ENCODE data around the gene MBOAT2. TPM values are rescaled to one million over a fixed set of nuclear protein-coding genes. Genes with fewer than 3 reads are reported as not detected.
A peak's percentile ranks its signal among the peaks of the same experiment; 100 is the strongest.

MBOAT2 gene
- total and polyA plus RNA-seq, 2 of the 13 experiments (the other 11 are each of a cell fraction or from before 2014, with no cell fraction given): 0.11 to 0.36 TPM

- TF ChIP-seq SNAPC2 (CRISPR knock-in tag; IDR thresholded peaks at IDR 0.05): no peak
- no peak for TF ChIP-seq FOXC1 (CRISPR knock-in tag; IDR thresholded peaks at IDR 0.05; ENCODE audit: borderline replicate concordance)
- no peak for TF ChIP-seq ZNF33A (CRISPR knock-in tag; IDR thresholded peaks at IDR 0.05; ENCODE audit: borderline replicate concordance)
- no peak for TF ChIP-seq ATF7 (IDR thresholded peaks at IDR 0.05)
- no peak for TF ChIP-seq ATF7 (CRISPR knock-in tag; IDR thresholded peaks at IDR 0.05)
- TF ChIP-seq ZNF232 (CRISPR knock-in tag; IDR thresholded peaks at IDR 0.05; ENCODE audit: borderline replicate concordance): peak; percentile 69; the same call in 1 of the 2 replicates
- no peak for TF ChIP-seq ZNF34 (CRISPR knock-in tag; IDR thresholded peaks at IDR 0.05; ENCODE audit: borderline replicate concordance)
- peak; percentile 97 for TF ChIP-seq MAZ (IDR thresholded peaks at IDR 0.05; ENCODE audit: borderline replicate concordance, low read depth, low read length)
- peak; percentile 78; the same call in 1 of the 2 replicates for TF ChIP-seq MAZ (CRISPR knock-in tag; IDR thresholded peaks at IDR 0.05; ENCODE audit: low read depth)
- no peak for TF ChIP-seq MAFF (IDR thresholded peaks at IDR 0.05; ENCODE audit: low read depth, low read length)
- no peak for TF ChIP-seq NFRKB (IDR thresholded peaks at IDR 0.05)
- no peak for TF ChIP-seq HDAC6 (IDR thresholded peaks at IDR 0.05; ENCODE audit: low read depth, low read length)
- no peak for TF ChIP-seq SNAPC4 (CRISPR knock-in tag; IDR thresholded peaks at IDR 0.05)
- peak; percentile 83; the same call in 1 of the 2 replicates for TF ChIP-seq NFKBIZ (CRISPR knock-in tag; IDR thresholded peaks at IDR 0.05)
- TF ChIP-seq ZNF549 (CRISPR knock-in tag; IDR thresholded peaks at IDR 0.05): no peak
- no peak for TF ChIP-seq TFDP2 (CRISPR knock-in tag; IDR thresholded peaks at IDR 0.05)
- no peak for TF ChIP-seq EED (CRISPR knock-in tag; IDR thresholded peaks at IDR 0.05)
- no peak for TF ChIP-seq SP1 (IDR thresholded peaks at IDR 0.05)
- no peak for TF ChIP-seq SP1 (CRISPR knock-in tag; IDR thresholded peaks at IDR 0.05)
- TF ChIP-seq CHD4 (IDR thresholded peaks at IDR 0.05; ENCODE audit: borderline replicate concordance, low read length): no peak
- no peak for TF ChIP-seq NFAT5 (CRISPR knock-in tag; IDR thresholded peaks at IDR 0.05)
Observed at GRCh38 chr2:8840475-8841091, 162.9 kb downstream of the MBOAT2 start (continued).

Measured in HepG2 (cell line).